Activated effector memory CD4-positive, alpha-beta T cell treated with anti-CD3 and anti-CD28 coated beads, Interleukin-2, amount 50 U/mL, for 16 hours (primary cell): ENCODE measurements around the gene HYOU1.
A peak's percentile ranks its signal among the peaks of the same experiment; 100 is the strongest.

Experiments
- DNase-seq: peaks from one replicate; pipeline ENCODE4 v3.0.0-alpha.2; 2020

Gene HYOU1

DNA sequence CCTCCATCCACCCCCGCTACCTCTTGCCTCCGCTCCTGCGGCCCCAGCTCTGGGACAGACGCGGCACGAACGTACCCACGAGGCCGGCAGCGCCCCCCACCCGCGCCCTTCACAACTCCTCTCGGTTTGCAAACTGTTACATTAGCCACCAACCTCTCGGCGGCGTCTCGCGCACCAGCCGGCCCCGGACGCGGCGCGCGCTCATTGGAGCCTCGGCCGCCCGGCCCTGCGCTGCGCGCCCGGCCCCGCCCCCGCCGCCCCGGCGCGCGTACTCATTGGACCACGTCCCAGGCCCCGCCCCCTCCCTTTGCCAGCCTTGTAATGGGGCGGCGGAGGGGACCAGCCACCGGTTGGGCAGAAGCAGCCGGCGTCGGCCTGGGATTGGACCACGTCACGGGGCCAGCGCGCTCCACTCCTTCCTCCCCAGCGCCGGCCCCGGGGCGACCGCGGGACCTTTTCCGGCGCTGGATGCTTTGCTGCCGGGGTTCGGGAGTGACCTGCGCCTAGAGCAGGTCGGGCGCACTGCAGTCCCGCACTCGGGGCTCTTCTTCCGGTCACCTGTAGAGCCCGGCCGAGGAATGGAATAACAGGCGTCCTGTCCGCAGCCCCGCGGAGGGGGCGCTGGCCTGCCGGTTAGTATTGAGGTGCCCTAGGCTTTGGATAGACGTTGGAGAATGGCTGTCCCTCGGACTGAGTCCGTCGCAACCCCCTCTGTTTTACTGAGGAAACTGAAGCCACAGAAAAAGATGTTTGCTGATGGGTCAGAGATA lies at the start of gene HYOU1:
TSS of gene HYOU1 (minus strand) at position 206 of the 770 bp plus-strand sequence. CDS start 1,045 bp downstream, outside the sequence.
- peak; percentile 99 for DNase-seq

- no peak for DNase-seq
Measured at GRCh38 chr11:119103793-119104192, 46.8 kb upstream of the HYOU1 start.

DNA sequence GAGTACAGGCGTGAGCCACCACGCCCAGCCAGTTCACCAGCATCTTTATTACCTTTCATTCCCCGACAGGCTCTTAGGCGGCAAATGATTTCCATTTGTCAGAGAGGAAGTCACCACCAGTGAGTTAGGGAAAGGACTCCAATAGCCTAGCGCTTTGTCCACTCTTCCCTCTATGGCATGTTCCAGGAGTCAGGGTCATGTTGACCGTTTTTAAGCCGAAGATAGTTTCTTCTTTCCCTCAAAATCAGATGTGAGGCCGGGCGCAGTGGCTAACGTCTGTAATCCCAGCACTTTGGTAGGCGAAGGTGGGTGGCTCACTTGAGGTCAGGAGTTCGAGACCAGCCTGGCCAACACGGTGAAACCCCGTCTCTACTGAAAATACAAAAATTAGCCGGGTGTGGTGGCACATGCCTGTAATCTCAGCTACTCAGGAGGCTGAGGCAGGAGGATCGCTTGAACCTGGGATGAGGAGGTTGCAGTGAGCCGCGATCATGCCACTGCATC lies 46.2 kb upstream of the HYOU1 start:
- peak; percentile 30 for DNase-seq

- peak; percentile 94 for DNase-seq
Measured at GRCh38 chr11:119101759-119102423, 44.9 kb upstream of the HYOU1 start, which contains the start of gene DPAGT1. TSS of gene DPAGT1 (minus strand) at chr11:119101853. CDS start at chr11:119101655, 198 bp downstream.

DNA sequence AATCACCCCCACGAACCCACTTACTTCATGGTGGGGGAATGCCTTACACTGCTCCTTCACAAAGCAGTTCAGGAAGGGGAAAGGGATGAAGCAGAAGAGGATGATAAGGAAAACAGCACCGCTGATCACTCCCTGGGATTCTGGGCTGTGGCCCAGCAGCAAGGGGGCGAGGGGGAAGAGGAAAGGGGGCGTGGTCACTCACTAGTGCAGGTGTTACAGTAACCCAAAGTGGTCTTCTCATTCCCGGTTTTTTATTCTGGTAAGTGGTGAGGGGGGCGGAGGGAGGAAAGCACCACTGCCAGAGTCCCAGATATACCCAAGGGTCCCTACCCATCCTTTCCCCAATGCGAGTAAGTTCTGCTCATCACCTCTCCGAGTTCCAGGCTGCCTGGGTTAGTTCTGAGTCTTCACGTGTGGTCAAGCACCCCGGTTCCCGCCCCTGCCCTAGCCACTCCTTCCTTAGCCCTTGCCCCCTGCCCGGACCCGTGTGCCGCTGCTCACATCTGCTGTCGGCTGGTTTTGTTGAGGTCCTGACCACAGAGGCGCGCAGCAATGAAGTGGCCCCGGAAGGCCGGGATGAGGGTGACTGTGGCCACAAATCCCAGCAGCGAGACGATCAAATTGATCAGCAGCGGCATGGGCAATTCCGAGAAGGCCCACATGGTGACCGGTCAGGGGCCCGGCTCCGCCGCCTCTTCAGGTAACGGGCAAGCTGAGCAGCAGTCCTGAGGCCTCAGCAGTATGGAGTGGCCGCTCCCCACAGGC lies 44.2 kb upstream of the HYOU1 start:
- no peak for DNase-seq

DNA sequence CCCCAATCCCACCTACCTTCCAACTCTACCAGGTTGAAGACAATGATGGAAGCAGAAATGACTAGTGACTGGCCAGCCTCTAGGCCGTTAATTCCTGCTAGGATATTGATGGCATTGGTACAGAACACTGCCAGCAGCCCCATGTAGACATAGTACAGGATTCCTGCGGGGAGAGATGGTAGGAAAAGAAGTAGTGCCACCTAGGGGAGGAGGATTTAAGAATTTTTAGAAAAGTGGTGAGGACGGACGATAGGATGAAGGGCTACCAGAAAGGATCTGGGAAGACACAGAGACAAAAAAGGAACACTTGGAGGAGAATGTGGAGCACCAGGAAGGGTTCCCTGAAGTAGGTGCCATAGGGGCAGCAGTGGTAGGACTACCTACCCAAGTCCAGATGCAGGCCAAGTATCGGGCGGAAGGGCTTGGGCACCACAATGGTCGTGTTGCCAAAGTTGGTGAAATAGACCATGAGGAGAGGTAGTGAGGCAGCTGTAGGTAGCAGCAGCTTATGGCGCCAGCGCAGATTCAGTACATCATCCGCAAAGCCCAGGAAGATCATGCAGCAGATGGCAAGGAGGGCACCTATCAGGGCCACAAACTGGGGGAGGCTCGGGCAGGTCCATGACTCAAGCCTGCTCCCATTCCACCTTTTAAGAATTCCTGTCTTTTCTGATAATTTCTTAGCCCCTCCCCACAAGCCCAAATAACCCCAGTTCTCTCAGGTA lies 43.4 kb upstream of the HYOU1 start:
- DNase-seq, result no peak

DNA sequence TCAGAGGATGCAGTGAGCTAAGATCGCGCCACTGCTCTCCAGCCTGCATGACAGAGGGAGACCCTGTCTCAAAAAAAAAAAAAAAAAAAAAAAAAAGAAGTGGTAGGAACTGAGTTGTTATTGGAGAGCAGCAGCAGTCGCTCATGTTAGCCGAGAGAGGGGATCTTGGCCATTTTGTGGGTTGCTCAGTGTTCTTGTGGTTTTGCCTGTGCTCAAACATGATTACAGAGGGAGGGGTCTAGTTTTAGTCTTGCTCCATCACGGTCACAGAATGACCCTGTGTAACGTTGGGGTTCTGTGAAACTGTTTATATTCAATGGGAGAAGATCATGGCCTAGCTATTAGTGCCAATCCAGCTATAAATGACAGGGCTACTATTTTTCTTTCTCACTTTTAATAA lies 42.7 kb upstream of the HYOU1 start:
- no peak for DNase-seq

DNA sequence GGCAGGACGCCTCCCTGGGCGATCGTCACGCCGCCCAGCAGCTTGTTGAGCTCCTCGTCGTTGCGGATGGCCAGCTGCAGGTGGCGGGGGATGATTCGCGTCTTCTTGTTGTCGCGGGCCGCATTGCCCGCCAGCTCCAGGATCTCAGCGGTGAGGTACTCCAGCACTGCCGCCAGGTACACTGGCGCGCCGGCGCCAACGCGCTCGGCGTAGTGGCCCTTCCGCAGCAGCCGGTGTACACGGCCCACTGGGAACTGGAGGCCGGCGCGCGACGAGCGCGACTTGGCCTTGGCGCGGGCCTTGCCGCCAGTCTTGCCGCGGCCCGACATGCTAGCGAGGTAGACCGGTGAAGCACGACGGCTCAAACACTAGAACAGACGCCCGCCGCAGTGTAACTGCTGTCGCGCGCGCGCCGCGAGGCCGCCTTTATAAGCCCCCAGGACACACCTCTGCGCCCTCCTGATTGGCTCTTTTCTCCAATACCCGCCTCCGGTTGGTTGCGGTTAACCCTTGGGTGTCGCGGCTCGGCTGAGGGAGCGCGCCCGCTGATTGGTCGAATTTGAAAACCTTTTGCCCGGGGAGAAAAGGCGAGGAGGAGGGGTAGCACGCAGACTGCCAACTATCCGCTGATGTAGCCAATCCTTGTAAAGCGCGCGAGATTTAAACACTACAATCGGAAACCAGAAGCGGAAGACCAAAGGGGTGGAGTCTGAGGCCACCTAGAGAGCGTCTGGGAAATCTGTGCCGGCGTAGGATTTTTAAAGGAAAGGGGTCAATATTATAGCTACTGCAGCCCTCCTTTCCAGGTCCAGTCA lies 38.3 kb upstream of the HYOU1 start:
- DNase-seq, result peak; percentile 100

GRCh38 chr11:119094816-119095065 lies 37.7 kb upstream of the HYOU1 start:
- peak; percentile 89 for DNase-seq

DNA sequence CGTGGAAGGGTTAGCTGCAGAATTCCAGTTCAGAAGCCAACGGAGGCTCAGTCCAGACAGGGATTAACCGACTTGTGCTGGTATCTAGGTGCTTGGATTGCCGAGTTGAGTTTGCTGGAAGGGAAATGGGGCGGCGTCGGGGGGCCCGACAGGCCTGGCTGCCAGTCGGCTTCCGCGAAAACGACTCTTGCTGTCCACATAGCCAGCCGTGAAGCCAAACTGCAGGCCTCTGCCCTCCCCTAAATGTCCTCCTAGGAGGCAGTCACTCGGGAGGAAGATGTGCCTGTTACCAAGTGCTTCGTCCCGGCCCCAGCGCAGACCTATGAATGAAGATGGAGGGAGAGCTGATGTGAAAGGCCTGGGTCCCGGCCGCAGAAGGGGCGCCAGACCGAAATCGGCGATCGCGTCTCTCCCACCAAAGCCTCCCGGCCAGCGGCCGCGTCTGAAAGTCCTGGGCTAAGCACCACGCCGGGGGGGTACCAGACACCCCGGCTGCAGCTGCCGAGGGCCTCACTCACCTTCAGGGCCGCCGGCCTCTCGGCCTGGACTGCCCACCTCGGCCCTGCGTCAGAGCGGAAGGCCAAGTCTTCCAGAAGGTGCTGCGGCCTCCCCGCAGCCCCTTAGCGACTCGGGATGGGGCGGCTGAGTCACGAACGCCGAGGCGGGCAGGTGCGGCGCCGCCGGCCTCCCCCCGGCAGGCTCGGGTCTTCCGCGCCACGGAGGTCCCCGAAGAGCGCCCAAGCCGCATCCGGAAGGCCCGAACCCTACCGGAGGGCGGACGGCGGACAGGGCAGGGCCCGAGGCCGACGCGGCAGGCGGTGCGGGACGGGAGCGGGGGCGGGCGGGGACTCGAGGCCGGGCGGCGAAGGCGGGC lies 37.2 kb upstream of the HYOU1 start:
- peak; percentile 83 for DNase-seq

GRCh38 chr11:119092880-119093842 lies 36.2 kb upstream of the HYOU1 start:
- no peak for DNase-seq

GRCh38 chr11:119091966-119092879 lies 35.2 kb upstream of the HYOU1 start:
- DNase-seq, result no peak

GRCh38 chr11:119091178-119091577 lies 34.2 kb upstream of the HYOU1 start:
- DNase-seq, result no peak

DNA sequence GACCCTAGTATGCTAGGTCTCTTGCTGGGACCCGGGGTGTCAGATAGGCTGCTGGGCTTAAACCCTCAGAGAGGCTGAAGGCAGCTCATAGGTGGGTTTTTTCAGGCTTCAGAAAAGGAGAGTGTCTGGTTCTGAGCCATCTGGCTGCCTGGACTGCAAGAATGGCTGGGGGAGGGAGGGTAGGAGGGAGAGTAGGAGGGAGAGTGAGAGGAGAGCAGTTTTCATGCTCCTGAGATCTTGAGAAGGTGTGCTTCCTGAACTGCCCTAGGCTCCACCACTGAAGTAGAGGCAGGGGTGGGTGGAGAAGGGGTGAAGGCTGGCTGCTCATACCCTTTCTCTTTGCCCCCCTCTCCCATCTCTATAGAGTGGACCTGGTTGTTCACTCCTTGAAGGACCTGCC lies 32.3 kb upstream of the HYOU1 start:
- DNase-seq, result no peak

- no peak for DNase-seq
Measured at GRCh38 chr11:119088406-119088805, 31.4 kb upstream of the HYOU1 start.

DNA sequence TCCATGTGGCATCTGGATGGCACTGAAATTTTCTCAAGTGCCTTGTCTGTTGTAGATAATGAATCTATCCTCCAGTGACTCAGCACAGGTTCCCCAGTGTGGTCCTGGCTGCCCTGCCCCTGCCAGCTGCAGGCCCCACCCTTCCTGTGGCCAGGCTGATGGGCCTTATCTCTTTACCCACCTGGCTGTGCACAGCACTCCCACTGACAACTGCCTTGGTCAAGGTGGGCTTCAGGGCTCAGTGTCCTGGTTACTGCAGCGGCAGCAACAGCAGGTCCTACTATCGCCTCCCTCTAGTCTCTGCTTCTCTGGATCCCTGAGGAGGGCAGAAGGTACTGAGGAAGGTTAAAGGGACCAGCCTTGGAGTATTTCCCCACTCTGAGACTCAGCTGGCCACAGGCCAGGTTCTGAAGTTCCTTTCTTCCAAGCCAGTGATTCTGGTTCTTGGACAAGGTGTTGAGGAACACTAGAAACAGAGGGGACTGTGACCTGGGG lies 30.8 kb upstream of the HYOU1 start:
- DNase-seq, result no peak

DNA sequence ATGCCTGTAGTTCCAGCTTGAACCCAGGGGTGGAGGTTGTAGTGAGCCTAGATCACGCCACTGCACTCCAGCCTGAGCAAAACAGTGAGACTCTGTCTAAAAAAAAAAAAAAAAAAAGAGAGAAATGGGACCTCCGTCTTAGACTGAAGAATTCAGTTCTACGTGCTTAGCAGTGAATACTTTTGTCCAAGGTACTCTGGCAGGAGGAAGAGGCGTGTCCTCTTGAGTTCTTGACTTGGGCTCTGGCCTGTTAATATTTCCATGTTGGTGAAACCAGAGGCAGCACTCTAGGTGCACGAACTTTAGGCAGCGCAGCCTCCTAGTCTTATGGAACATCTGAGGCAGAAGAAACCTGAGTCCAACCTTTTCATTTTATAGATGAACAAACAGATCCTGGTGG lies 30.1 kb upstream of the HYOU1 start:
- DNase-seq, result no peak

GRCh38 chr11:119085437-119085847 lies 28.4 kb upstream of the HYOU1 start:
- DNase-seq, result peak; percentile 79
